Fibroblast of mammary gland (primary cell): ENCODE measurements around the gene CCDC190.
A peak's percentile ranks its signal among the peaks of the same experiment; 100 is the strongest.

ENCODE experiments used
- DNase-seq: peaks from one replicate; pipeline ENCODE4 v3.0.0-alpha.2; 2010; ENCODE audit warnings: low read depth
- H3K4me3 ChIP-seq: 2 replicates; pipeline ENCODE4 v1.5.1; 2011; ENCODE audit warnings: low read depth, mild to moderate bottlenecking, low read length, moderate library complexity; ENCODE audit not compliant: control insufficient read depth
- CTCF ChIP-seq: conservative IDR thresholded peaks from 2 replicates; pipeline ENCODE4 v1.5.1; 2011; ENCODE audit warnings: low read depth, low read length, inconsistent platforms; ENCODE audit not compliant: control insufficient read depth, insufficient read depth

Gene CCDC190

GRCh38 chr1:162904579-162904978, 43.6 kb upstream of the CCDC190 start:
- no peak for TF ChIP-seq CTCF
- DNase-seq, result no peak
- no peak overlapping the region for H3K4me3 ChIP-seq

DNA sequence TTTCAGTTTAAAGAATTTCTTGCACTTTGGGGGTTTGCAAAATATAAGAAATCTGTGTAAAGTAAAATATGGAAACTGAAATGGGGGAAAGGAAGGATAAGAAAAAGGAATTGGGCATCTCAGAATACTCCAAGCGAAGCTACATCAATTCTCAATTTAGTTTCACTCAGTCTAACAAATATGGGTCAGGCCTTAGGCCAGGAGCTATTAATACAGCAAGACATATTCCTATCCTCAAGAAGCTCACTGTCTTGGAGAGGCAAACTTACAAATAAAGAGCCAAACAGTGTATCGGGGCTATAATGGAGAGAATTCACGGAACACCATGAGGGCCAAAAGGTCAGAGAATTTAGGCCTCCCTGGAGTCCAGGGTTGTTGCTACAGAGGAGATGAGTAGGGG, 43.0 kb upstream of the CCDC190 start:
- TF ChIP-seq CTCF, result no peak
- DNase-seq, result no peak
- no peak overlapping the region for H3K4me3 ChIP-seq

DNA sequence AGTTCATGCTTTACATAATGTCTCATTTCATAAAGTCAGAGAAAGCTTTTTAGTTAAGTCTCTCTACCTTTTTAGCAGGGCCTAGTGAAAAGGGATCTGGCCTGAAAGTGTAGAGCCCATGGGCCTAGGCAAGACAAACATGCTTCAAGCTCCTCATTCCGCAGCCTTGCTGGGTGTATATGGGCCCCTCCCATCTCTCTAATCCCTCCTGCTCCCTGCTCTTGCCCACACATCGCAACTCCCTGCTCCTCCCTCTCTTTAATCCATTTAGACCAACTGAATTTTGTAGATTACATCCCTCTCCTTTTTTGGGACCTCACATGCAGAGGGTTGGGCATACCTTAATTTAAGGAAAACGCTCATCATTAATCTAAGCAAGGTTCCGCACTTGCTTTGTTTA, 42.3 kb upstream of the CCDC190 start:
- no peak for DNase-seq
- H3K4me3 ChIP-seq, result no peak overlapping the region
- no peak for TF ChIP-seq CTCF

DNA sequence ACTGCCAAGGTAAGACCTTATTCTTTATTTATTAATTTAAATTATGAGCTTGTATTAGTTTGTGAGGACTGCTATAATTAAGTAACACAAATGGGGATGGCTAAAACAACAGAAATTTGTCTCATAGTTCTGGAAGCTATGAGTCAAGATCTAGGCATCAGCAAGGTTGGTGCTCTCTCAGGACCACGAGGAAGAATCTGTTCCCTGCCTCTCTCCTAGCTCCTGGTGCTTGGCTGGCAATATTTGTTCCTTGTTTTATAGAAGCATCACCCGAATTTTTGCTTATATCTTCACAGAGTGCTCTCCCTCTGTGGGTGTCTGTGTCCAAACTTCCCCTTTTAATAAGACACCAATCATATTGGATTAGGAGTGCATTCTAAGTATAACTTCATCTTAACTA, 41.4 kb upstream of the CCDC190 start:
- no peak overlapping the region for H3K4me3 ChIP-seq
- peak; percentile 65 for DNase-seq
- no peak for TF ChIP-seq CTCF

DNA sequence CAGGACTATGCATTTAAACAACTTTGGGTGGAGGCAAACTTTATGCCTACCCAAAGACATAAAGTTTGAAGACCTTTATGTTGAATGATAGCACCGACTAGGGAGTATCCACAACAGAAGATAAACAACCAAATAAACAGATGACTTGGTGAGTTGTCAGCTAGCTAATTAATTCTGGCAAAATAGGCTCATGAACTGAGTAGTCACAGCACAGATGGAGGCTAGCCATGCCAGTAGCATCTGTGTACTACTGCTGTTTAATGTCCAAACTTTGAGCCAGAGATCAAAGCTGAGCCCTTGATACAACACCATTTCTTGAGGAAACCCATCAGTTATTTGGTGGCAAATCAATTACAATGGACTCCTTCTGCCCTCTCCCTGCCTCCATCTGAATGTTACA, 40.3 kb upstream of the CCDC190 start:
- no peak overlapping the region for H3K4me3 ChIP-seq
- no peak for TF ChIP-seq CTCF
- DNase-seq, result peak; percentile 16

DNA sequence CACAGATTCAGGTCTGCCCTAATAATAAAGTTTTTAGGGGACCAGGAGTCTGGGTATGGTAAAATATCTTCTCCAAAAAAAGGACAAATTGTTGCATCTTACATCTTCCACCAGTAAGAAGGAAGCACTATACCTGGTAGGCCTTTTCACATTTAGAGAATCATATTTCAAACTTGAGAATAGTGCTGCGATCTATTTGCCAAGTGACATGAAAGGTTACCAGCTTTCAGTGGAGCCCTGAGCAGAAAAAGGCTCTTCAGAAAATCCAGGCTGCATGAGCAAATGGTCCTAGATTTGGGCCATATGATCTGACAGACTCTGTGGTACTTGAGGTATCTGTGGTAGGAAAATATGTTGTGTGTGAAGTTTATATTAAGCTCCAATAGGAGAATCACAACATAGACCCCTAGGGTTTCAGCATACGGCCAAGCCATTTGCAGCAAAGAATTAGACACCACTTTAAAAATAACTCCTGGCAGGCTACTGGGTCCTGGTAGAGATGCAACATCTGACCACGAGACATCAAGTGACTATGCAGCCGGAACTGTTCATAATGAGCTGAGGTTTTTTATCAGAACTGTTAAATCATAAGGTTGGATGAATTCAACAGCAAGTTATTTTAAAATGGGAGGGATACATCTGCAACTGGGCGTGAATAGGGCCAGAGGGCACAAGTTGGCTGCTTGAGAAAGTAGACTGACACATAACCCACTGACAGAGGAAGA, 38.6 kb upstream of the CCDC190 start:
- no peak for TF ChIP-seq CTCF
- peak; percentile 86 for DNase-seq
- H3K4me3 ChIP-seq, result no peak overlapping the region

DNA sequence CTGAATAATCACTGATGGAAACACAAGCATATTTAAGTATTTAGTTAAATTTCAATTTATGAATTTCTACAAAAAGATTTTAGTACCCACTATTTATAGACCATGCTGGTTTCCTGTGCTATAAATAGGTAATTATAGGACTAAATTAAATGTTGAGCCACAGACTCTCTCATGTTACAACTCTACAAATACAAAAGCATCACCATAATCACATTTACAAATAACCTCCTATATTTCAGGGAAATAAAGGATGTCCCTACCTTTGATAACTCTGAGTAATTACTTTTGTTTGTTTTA, 32.6 kb upstream of the CCDC190 start:
- no peak overlapping the region for H3K4me3 ChIP-seq
- DNase-seq, result no peak
- TF ChIP-seq CTCF, result no peak
